Activated CD4-positive, alpha-beta T cell treated with anti-CD3 and anti-CD28 coated beads, Interleukin-10, Interleukin-2, amounts not matched to agents 100 ng/mL and 50 ng/mL, durations not matched to agents 16 hours and 8 hours (primary cell): ENCODE data around the gene NCCRP1.

Source experiments
- DNase-seq: peaks from one replicate; pipeline ENCODE4 v3.0.0-alpha.2; 2020

NCCRP1 gene

DNA sequence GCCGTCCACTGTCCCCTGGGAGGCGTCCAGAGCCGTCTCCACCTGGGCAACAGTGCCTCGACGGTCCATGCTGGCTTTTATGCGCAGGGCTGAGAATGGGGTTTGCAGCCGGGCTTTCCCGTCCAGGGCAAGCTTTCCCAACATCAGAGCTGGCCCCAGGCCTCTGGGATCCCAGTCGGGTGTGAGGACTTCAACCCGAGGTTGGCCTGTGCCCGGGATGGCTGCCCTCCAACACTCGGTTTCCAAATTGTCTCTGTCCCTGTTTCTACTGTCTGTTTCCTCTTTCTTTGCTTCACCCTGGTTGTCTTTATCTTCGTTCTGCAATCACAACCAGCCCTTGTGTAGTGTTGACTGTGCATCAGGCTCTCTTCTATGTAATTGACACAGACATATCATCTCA, 52.0 kb downstream of the NCCRP1 start, which contains the start of gene IFNL4:
Gene IFNL4, minus strand, starts transcription at position 51 of the 400 bp plus-strand sequence.
- no peak for DNase-seq

DNA sequence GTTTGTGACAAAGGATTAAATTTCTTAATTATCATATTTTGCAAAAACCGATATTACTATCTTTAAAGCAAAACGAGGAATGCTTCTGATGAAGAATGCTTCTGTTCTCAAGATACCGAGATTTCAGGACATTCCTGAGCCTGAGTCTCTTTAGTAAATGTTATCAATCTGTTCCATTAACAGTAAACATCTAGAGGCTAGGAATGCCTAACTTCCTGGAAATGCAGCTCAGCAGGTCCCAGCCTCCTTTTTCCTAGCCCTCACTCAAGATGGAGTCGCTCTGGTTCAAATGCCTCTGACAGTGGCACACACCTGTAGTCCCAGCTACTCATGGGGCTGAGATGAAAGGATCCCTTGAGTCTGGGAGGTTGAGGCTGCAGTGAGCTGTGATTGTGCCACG, 54.3 kb downstream of the NCCRP1 start:
- DNase-seq: no peak
